GM19023 (cell line): ENCODE measurements around the gene PRRG3.

Source experiments
- ATAC-seq: cut with Tn5 transposase; IDR thresholded peaks from one replicate; pipeline ENCODE4 v1.9.1; 2021; ENCODE audit warnings: mild to moderate bottlenecking, moderate library complexity; ENCODE audit not compliant: unreplicated experiment

PRRG3 gene

DNA sequence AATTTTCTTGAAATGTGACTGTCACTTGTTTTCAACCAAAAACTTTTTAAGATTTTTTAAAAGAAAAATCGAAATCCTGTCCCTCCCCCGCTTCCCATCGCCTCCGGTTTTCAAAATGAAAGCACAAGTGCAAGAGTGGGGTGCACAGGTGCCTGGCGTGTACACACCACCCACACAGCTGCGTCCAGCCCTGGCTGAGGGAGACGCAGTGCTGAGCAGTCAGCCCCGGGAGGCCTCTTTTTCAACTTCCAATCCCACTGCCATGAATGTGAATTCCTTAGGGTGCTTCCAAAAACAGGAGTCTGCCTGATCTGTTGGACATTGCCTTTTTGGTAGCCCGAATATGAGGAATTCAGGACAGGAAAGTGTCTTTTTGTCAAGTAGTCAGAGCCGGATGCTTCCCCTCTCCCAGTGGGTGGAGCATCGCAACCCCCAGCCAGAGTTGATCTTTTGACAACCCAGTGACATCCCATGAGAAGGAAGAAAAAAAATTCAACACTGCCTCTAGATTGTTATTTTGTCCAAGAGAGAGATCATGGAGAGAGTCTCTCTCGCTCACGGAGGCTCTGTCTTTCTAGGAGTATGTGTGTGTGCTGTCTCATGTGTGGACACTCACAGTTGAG lies 8.9 kb downstream of the PRRG3 start:
- no peak for ATAC-seq

- ATAC-seq: no peak
These were observed 13.6 kb downstream of the PRRG3 start for GRCh38 chrX:151708821-151709220.

DNA sequence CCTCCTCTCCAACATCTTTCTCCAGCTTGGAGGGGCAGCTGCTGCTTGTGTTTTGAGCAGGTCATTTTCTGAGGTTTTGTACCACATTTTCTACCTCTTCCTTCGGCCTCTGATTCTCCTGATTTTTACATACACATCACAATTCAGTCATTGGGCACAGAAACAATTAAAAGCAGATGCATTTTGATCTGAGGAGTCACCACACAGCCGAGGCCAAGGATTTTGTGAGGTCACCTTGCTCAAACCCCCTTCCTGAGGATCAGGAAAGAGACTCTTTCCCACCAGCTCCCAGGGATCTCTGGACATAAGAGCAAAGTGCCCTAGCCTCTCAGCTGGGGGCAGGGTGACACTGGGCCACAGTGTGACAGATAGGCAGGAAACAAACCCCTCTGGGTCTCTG lies 15.2 kb downstream of the PRRG3 start:
- ATAC-seq: no peak

DNA sequence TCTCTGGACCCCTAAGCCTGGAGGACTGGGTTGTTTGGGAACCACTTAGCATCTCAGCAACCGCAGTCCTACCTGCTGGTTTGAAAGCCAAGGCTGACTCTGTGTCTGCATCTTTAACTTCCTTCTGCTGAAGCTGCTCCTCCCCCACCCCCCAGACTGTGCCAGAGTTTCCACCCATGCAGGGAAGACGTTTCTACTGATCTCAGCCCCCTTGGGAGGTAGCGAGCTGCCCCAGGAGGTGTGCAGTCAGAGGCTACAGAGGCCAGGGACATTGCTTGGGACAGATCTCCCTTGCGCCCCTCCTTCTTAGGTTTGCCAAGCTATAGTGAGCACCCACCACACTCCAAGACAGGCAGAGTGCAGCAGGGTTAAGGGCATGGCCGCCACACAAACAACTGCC lies 15.9 kb downstream of the PRRG3 start:
- no peak for ATAC-seq

DNA sequence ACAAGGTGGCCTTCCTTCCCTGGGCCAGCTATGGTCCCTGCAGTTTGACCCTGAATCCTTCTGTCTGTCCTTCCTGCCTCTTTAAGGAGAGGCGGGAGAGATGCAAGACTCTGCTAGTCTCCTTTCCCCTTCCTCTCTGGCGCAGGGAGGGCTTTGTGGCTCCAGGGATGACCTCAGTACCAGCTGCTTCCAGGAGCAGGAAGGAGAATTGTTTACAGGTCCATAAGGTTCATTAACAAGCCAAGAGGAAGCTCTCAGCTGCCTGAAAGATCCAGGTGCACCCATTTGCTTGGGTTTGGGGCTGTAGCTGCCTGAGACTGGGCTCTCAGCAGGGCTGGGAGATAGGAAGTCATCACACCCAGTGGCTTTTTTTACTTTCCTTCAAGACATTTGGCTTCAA lies 16.5 kb downstream of the PRRG3 start:
- ATAC-seq: no peak

GRCh38 chrX:151712253-151712652 lies 17.0 kb downstream of the PRRG3 start:
- no peak for ATAC-seq

GRCh38 chrX:151713849-151714248 lies 18.6 kb downstream of the PRRG3 start:
- peak; percentile 66 for ATAC-seq

DNA sequence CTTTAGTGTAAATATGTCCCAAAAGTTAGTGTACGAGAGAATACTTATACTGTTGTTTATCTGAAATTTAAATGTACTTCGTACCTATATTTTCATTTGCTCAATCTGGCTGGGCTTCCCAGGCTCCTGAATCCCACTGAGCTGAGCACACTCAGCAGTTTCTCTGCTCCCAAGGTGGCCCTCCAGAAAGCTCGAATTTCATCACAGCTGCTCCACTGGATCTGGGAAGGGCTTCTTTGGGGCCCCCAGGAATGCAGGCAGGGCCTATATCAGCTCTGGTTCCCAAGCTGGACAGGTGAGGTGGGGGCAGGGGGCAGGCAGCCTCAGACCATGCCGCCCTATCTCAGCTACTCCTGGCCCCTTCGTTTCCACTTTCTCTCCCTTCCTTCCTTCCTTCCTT lies 19.1 kb downstream of the PRRG3 start:
- no peak for ATAC-seq

GRCh38 chrX:151715752-151716151 lies 20.5 kb downstream of the PRRG3 start, which contains the start of gene FATE1:
Gene FATE1, plus strand, starts transcription at chrX:151716035. Its CDS starts 85 bp downstream, at chrX:151716120.
- no peak for ATAC-seq

DNA sequence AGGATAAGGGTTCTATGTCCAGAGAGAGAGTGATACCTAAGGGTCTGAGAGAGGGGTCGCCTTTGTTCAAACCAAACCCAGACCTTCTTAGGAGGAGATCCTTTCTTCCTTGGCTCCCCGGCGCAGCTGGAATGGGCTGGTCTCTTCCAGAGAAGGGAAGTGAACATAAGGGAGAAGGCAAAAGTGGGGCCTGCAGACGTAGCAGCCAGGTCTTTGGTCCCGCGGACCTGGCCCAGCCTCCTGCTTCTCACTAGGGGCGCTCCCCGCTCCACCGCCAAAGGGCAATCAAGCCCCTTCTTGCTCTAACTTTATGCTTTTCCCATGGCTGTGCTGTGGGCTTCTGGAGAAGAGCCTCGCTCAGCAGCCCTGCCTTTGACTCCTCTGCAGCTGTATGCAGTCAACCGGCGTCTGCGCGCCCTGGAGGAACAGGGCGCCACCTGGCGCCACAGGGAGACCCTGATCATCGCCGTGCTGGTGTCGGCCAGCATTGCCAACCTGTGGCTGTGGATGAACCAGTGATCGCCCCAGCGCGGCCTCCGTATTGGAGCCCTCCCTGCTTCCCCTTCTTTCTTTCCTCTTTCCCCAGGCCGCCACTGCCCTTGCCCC lies 27.1 kb downstream of the PRRG3 start:
- ATAC-seq: no peak

GRCh38 chrX:151723156-151723760 lies 28.0 kb downstream of the PRRG3 start:
- no peak for ATAC-seq

DNA sequence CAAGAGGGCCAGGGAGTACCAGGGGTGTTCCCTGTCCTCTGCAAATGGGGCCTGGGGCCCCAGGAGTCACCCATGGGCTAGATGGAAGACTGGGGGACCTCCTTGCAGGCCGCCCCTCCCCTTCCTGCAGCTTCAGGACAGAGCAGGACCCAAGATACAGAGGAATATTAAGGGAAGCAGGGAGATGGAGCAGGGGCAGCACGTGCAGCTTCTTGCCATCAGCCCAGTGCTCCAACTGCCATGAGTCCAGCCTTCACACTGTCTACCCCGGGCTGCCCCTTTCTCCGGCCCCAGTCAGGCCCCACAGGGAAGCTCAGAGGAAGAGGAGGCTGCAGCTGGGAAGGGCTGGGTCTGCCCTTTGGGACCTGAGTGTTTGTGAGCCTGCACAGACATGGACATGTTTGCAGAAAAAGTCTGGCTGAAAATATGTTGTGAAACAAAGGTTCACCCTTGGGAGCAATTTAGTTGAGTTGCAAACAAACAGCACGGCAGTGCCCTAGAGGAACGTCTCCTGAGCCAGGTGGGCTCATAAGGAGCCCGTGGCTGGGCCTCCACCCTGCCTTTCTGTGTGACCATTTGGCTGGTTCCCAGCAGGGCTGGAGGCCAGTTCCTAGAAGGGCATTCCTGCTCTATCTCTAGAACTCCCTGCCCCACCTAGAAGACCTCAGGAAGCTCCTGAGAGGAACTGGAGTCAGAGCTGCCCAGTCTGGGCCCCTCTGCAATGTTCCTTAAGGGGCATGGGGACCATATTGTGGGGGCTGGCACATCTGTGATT lies 29.5 kb downstream of the PRRG3 start:
- no peak for ATAC-seq

- no peak for ATAC-seq
These were observed 30.0 kb downstream of the PRRG3 start for GRCh38 chrX:151725338-151725614.

GRCh38 chrX:151726751-151727150 lies 31.5 kb downstream of the PRRG3 start:
- ATAC-seq: no peak

GRCh38 chrX:151727346-151727745 lies 32.1 kb downstream of the PRRG3 start:
- no peak for ATAC-seq

DNA sequence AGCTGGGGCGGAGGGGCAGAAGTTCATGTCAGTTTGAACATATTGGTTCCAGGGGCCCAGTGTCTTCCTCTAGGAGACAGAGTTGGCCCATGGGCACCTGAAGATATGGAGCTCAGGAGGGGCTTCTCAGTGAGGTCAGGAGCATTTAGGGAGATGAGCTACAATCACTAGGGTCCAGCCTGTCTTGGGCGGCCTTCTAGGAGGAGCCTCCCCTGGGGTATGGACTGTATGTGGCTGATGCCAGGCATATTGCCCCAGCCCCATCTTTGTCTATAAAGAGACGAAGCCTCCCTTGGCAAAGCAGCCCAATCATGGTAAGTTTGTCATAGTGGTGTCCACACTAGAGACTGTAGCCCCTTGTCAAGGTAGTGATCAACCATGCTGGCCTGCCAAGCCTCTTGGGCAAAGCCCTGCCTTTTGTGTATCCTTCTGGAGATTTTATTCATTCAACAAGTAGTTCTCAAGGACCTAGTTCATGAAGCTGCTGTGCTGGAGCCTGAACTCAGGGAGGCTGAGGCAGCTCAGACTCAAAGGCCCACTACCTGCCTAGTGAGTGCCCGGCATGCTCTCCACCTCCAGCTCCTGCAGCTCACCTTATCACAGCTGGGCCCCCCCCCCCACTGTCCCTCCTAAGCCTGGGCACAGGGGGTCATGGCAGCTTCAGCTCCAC lies 33.9 kb downstream of the PRRG3 start:
- no peak for ATAC-seq

- no peak for ATAC-seq
These were observed 39.2 kb downstream of the PRRG3 start, which contains the start of gene CNGA2 for GRCh38 chrX:151734446-151734845. Gene CNGA2, plus strand, starts transcription at chrX:151734746. Its CDS starts 3,738 bp downstream, at chrX:151738484.

DNA sequence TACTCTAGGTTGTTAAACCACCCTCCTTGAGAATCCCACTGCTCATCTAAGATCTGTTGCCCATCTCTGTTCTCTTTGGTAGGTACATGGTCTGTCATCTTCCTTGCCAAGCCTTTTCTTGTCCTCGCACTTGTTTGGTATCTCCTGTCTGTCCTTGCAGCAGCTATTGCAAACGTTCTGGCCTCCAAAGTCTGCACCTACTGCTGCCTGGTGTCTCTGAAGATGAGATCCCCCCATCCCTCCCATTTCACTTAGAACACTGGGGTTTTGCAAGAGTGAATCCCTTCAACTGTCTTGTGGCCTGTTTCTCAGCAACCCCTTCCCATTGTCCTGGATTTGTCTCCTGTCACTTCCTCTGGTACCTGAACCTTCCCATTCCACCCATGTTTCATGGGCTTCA lies 40.0 kb downstream of the PRRG3 start:
- no peak for ATAC-seq

GRCh38 chrX:151736685-151737084 lies 41.4 kb downstream of the PRRG3 start:
- no peak for ATAC-seq

- no peak for ATAC-seq
These were observed 42.2 kb downstream of the PRRG3 start for GRCh38 chrX:151737494-151737893.

- no peak for ATAC-seq
These were observed 43.5 kb downstream of the PRRG3 start for GRCh38 chrX:151738751-151739150.
